GM12891 (cell line): ENCODE results near the gene OR4D9.

Experiments
- DNase-seq: peaks from one replicate; pipeline ENCODE4 v3.0.0; 2011; ENCODE audit warnings: low spot score; ENCODE audit not compliant: insufficient read length
- FAIRE-seq: peaks from 2 replicates; lab custom pipeline; 2011; peaks lifted over from hg19 to GRCh38; lab: Jason Lieb, UNC
- PAX5 ChIP-seq: IDR thresholded peaks from 2 replicates; pipeline ENCODE4 v1.6.1; 2011; ENCODE audit warnings: low read length, moderate library complexity, mild to moderate bottlenecking; ENCODE audit not compliant: insufficient read depth, severe bottlenecking
- POLR2A ChIP-seq: IDR thresholded peaks from 2 replicates; pipeline ENCODE4 v1.6.1; 2011; ENCODE audit warnings: low read depth, low read length, control low read depth
- POLR2AphosphoS5 ChIP-seq: IDR thresholded peaks from 2 replicates; pipeline ENCODE4 v1.6.1; 2011; ENCODE audit warnings: low read depth, low read length, control low read depth
- POU2F2 ChIP-seq: IDR thresholded peaks from 2 replicates; pipeline ENCODE4 v1.6.1; 2011; ENCODE audit warnings: low read depth, mild to moderate bottlenecking, control low read depth, low read length, moderate library complexity
- SPI1 ChIP-seq: IDR thresholded peaks from 2 replicates; pipeline ENCODE4 v1.6.1; 2011; ENCODE audit warnings: low read depth, low read length, control low read depth
- TAF1 ChIP-seq: IDR thresholded peaks from 2 replicates; pipeline ENCODE4 v1.6.1; 2011; ENCODE audit warnings: low read depth, low read length, control low read depth

Gene OR4D9

GRCh38 chr11:59550368-59550841, 39.1 kb downstream of the OR4D9 start:
- TF ChIP-seq SPI1 (no peak), POLR2AphosphoS5 (no peak), TAF1 (no peak), PAX5 (peak; percentile 4), POLR2A (no peak), POU2F2 (peak; percentile 54; the same call in 1 of the 2 replicates)
- peak; percentile 88 for FAIRE-seq

DNA sequence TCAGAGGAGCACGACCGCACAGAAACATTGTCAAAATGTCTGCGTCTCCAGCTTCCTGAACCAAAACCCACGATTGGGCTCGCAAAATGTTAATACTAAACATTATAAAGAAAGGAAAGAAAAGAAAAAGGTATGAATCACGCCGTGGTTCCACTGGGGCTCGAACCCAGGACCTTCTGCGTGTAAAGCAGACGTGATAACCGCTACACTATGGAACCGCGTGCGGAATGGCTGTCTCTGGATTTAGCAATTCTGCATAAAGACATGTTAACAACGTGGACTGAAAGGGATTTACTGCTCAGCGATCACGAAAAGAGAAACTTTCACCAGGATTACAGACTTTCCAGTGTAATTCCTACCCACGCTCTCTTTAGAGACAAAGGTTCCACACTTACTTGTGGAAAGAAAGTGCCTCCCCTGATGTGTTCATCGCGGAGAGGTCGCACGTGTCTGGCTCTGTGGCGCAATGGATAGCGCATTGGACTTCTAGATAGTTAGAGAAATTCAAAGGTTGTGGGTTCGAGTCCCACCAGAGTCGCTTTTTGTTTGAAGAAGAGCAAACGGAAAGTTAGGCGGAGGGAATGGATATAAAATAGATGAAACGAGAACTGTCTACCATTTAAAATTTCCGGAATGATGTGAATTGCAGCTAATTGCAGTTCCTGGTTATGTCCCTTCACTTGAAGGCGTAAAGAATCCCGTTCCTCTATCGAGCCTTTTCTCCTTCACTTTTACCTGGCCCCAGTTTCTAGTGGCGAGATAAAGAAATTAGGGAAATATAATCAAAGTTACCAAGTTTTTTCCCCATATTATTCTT, 39.7 kb downstream of the OR4D9 start:
- no peak for TF ChIP-seq POLR2A
- no peak for TF ChIP-seq SPI1
- TF ChIP-seq TAF1, result no peak
- TF ChIP-seq POU2F2, result no peak
- TF ChIP-seq POLR2AphosphoS5, result no peak
- TF ChIP-seq PAX5, result no peak
- FAIRE-seq, result peak; percentile 41
- no peak for DNase-seq

More at GRCh38 chr11:59550368-59550841, 39.1 kb downstream of the OR4D9 start:
- DNase-seq, result peak; percentile 61

GRCh38 chr11:59551659-59552521, 40.6 kb downstream of the OR4D9 start:
- TF ChIP-seq PAX5 (no peak), POU2F2 (no peak), POLR2A (no peak), TAF1 (no peak), POLR2AphosphoS5 (no peak), SPI1 (no peak)
- no peak for FAIRE-seq
- no peak for DNase-seq

GRCh38 chr11:59552844-59553243, 41.5 kb downstream of the OR4D9 start:
- FAIRE-seq (no peak), DNase-seq (no peak)
- TF ChIP-seq SPI1 (no peak), TAF1 (no peak), POLR2A (no peak), POU2F2 (no peak), PAX5 (no peak), POLR2AphosphoS5 (no peak)

GRCh38 chr11:59553323-59553722, 42.0 kb downstream of the OR4D9 start:
- no peak for DNase-seq
- no peak for TF ChIP-seq POU2F2
- TF ChIP-seq SPI1, result no peak
- no peak for TF ChIP-seq POLR2AphosphoS5
- no peak for TF ChIP-seq TAF1
- no peak for TF ChIP-seq PAX5
- no peak for TF ChIP-seq POLR2A
- FAIRE-seq, result no peak

GRCh38 chr11:59555601-59556114, 44.3 kb downstream of the OR4D9 start:
- no peak for TF ChIP-seq PAX5
- FAIRE-seq, result no peak
- no peak for DNase-seq

- TF ChIP-seq TAF1 (no peak), SPI1 (no peak), POLR2AphosphoS5 (no peak), POU2F2 (no peak), PAX5 (no peak), POLR2A (no peak)
- no peak for FAIRE-seq
- no peak for DNase-seq
These were observed 45.0 kb downstream of the OR4D9 start for GRCh38 chr11:59556115-59556916.

GRCh38 chr11:59556917-59557348, 45.6 kb downstream of the OR4D9 start:
- no peak for FAIRE-seq
- DNase-seq, result no peak
- TF ChIP-seq TAF1, result no peak
- no peak for TF ChIP-seq POLR2A
- no peak for TF ChIP-seq POU2F2
- no peak for TF ChIP-seq POLR2AphosphoS5
- TF ChIP-seq PAX5, result no peak
- TF ChIP-seq SPI1, result no peak

DNA sequence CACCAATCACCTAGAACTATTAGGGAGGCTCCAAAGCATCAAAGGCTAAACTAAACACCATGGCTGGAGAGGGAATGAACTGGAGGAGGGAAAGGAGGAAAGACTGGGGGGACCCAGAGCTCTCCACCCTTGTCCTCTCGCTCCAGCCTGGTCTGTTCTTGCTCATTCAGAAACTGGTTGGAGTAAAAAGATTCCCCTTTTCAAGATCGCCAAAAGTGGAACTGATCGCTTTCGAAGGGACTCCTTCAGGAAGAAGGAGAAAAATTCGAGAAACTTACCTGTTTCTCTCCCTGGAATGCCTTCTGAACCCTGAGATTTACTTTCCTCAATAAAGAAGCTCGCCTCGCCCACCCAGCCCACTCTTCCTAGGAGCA, 46.9 kb downstream of the OR4D9 start:
- DNase-seq (no peak), FAIRE-seq (no peak)
- TF ChIP-seq POLR2AphosphoS5 (no peak), POLR2A (no peak), SPI1 (no peak), PAX5 (no peak), POU2F2 (no peak), TAF1 (no peak)
